Epithelial cell of esophagus (primary cell): ENCODE measurements around the gene BBOF1.

Experiments used
- DNase-seq: peaks from one replicate; pipeline ENCODE4 v3.0.0; 2010; ENCODE audit warnings: low read depth
- H3K4me3 ChIP-seq: 2 replicates; pipeline ENCODE4 v1.5.1; 2011; ENCODE audit warnings: mild to moderate bottlenecking, low read length, control low read depth
- TF ChIP-seq, protein P1 (sequence below): IDR thresholded peaks from 2 replicates; pipeline ENCODE4 v1.5.1; 2011; ENCODE audit warnings: low read depth, mild to moderate bottlenecking, low read length, control low read depth, inconsistent platforms; ENCODE audit not compliant: insufficient read depth; ENCODE audit errors: missing control alignments

The BBOF1 gene

DNA sequence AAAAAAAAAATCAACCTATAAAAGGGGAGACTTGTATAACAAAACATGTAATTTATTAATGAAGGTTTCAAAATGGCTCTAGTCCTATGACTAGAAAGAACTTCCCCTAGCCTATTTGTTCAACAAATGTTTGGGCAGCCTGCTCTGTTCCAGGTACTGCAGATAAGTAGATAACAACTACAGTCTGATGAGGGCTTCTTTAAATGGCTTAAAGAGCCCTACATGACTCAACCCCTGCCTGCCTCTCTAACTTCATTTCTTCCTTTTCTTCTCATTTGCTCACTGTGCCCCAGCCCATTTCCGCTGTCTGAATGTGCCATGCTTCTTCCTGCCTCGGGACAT is 43.6 kb downstream of the BBOF1 start:
- no peak overlapping the region for H3K4me3 ChIP-seq
- peak; percentile 38 for DNase-seq
- TF ChIP-seq, protein P1, sequence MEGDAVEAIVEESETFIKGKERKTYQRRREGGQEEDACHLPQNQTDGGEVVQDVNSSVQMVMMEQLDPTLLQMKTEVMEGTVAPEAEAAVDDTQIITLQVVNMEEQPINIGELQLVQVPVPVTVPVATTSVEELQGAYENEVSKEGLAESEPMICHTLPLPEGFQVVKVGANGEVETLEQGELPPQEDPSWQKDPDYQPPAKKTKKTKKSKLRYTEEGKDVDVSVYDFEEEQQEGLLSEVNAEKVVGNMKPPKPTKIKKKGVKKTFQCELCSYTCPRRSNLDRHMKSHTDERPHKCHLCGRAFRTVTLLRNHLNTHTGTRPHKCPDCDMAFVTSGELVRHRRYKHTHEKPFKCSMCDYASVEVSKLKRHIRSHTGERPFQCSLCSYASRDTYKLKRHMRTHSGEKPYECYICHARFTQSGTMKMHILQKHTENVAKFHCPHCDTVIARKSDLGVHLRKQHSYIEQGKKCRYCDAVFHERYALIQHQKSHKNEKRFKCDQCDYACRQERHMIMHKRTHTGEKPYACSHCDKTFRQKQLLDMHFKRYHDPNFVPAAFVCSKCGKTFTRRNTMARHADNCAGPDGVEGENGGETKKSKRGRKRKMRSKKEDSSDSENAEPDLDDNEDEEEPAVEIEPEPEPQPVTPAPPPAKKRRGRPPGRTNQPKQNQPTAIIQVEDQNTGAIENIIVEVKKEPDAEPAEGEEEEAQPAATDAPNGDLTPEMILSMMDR = no peak

DNA sequence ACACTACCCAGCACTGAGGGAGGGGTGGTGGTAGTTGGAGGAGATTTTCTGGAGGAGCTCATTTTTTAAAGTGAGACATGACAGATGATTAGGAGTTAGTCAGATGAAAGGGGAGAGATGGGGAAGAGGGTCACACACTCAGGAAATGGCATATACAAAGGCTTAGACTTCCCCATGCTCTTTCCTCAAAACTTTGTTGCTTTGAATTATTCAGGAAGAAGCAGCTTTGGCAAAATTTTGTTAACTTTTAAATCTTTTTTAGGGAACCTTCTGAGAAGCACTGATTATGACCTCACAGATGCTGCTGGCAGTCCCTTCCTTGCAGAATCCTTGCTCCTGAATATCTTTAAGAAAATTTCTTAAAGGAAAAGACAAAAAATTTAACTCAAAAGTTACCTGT is 45.3 kb downstream of the BBOF1 start:
- TF ChIP-seq, protein P1 = no peak
- no peak overlapping the region for H3K4me3 ChIP-seq
- DNase-seq = no peak

DNA sequence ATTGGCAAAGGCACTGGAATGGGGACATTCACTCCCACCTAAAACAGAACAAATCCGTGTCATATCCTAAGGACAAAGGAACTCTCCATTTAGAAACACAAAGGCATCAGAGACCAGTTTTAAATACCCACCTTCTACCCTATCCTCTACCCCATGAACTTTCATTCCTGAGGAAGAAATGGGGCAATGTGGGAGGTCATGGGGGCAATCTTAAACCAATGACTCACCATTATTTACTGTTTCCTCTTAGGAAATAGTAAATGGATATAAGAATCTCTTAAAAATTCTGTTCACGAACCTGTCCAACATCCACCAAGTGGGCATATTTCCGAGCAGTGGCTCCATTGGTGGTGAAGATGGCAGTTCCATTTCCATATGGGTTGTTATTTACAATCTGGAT is 45.7 kb downstream of the BBOF1 start:
- TF ChIP-seq, protein P1 = no peak
- no peak overlapping the region for H3K4me3 ChIP-seq
- DNase-seq = no peak

DNA sequence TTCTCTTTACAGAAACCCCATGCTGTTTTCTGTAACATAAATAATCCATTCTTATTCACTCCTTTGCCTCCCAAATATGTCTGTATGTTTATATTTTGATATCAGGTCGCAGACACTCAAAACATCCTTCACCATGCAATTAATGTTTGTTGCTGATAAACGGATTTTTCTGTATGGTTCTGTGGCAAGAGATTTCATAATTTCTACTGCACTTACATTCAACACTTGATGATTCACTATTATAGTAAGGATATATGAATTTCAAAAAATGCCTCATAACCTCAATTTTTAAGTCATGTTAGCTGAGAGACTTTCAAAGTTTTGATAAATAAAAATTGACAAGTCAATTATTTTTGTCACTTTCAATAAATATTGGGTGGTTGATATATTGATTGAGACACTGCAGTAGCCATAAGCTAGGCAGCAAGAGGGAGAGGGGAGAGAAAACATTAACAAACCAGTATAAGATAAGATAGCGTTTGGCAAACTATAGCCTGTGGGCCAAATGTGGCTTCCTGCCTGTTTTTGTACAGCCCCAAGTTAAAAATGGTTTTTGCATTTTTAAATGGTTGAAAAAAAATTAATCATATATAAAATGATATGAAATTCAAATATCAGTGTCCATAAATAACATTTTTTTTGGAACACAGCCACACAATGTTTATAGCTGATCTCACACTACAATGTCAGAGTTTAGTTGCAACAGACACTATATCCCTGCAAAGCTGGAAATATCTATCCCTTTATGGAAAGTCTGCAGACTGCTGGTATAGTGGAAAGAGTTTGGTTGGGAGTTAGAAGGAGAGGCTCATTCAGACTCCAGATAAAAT is 46.8 kb downstream of the BBOF1 start:
- H3K4me3 ChIP-seq = no peak overlapping the region
- TF ChIP-seq, protein P1 = no peak
- no peak for DNase-seq

DNA sequence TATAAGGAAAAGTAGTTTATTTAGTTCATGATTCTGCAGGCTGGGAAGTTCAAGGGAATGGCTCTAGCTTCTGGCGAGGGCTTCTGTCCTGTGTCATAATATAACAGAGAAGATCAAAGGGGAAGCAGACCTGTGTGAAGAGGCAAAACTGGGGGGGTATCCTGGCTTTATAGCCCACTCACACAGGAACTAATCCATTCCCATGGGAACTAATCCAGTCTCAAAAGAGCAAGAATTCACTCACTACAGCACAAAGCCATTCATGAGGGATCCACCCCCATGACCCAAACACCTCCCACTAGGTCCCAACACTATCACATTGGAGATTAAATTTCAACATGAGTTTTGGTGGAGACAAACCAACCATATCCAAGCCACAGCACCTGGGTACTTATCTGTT is 58.3 kb downstream of the BBOF1 start:
- no peak overlapping the region for H3K4me3 ChIP-seq
- TF ChIP-seq, protein P1 = no peak
- no peak for DNase-seq

DNA sequence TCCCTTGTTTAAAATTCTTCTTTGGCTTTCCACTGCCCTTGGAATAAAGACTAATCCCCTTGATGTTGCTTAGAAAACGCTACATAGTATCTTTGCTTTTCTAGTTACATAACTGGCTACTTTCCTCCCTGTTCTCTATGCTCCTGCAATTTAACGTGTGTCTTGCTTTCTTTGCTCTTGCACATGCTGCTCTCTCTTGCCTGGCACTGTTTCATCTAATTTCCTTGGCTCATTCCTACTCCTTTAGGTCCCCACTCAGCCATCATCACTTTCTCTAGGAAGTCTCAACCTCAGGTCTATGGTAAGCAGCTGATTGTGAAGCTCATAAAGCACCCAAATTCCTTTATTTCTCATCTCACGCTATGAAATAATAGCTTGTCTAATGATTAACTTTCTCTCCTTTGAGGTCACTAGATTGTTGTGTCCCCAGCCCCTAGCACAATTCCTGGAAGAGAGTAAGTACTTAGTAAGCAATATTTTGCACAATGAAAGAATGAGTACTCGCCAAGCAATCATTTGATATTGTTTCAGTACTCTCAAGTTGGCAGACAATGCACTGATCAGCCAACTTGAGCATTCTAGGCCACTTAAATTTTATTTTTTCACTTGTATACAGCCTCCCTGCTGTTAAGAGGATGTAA is 61.8 kb downstream of the BBOF1 start:
- DNase-seq = no peak
- no peak overlapping the region for H3K4me3 ChIP-seq
- TF ChIP-seq, protein P1 = no peak
